Activated B cell treated with CpG ODN at 0.5 μM for 24 hours (primary cell): ENCODE data around the gene MED26. TPM values are rescaled to one million over a fixed set of nuclear protein-coding genes. Genes with fewer than 3 reads are reported as not detected.

Experiments
- ATAC-seq: fragments of 200-7000 bp; cut with Tn5 transposase; one replicate; pipeline ENCODE4 v1.10.0; 2021; ENCODE audit warnings: low read depth, mild to moderate bottlenecking, moderate library complexity
- CTCF ChIA-PET: fragments of 350-600 bp; sonication (Branson Sonifier 250); formaldehyde crosslinking; loops from one replicate; lab custom pipeline; 2021; ENCODE audit warnings: antibody characterized with exemption; lab: Charles Lee
- POLR2A ChIA-PET: fragments of 350-600 bp; sonication (Branson Sonifier 250); formaldehyde crosslinking; loops from one replicate; lab custom pipeline; 2021; ENCODE audit warnings: antibody characterized with exemption; lab: Charles Lee
- DNase-seq: peaks from one replicate; pipeline ENCODE4 v3.0.0; 2022
- H3K27ac Mint-ChIP-seq: one replicate; pipeline ENCODE4 v1.8.0; 2020; ENCODE audit warnings: mixed read lengths
- H3K27me3 Mint-ChIP-seq: one replicate; pipeline ENCODE4 v1.8.0; 2021; ENCODE audit warnings: mixed read lengths
- H3K36me3 Mint-ChIP-seq: one replicate; pipeline ENCODE4 v1.8.0; 2021; ENCODE audit warnings: low read depth, mixed read lengths
- H3K4me1 Mint-ChIP-seq: one replicate; pipeline ENCODE4 v1.8.0; 2021; ENCODE audit warnings: mixed read lengths
- H3K4me3 Mint-ChIP-seq: one replicate; pipeline ENCODE4 v1.8.0; 2020; ENCODE audit warnings: mild to moderate bottlenecking, mixed read lengths
- H3K9me3 Mint-ChIP-seq: one replicate; pipeline ENCODE4 v1.8.0; 2020; ENCODE audit warnings: mixed read lengths
- CTCF ChIP-seq: fragments of 200-600 bp; IDR thresholded peaks from one replicate; pipeline ENCODE4 v1.8.0; 2022; ENCODE audit warnings: antibody characterized with exemption, mild to moderate bottlenecking
- intact Hi-C: fragments of 100-400 bp; cut with micrococcal nuclease; formaldehyde crosslinking; loops from one replicate; pipeline ENCODE4 v1.15.1; 2024
- total RNA-seq: library from RNA; stranded (reverse); gene quantifications from 2 replicates; pipeline ENCODE4 v1.2.3, GENCODE V29; 2022

MED26 gene
- total RNA-seq, 1 donor from 2014 or later: 32.0 TPM

- ATAC-seq (no peak), DNase-seq (no peak)
- ChIA-PET CTCF (no interaction called here), POLR2A (interaction anchor here (0.6 to 2.3 kb wide), 2 partner anchors 9 to 114 kb away, joined by 9 read pairs; no protein-coding TSS in a partner anchor)
- Mint-ChIP-seq H3K9me3 (no peaks in the 10 kb centered on the region), H3K36me3 (peaks cover 54% of the 10 kb centered on the region), H3K4me3 (no peak overlapping the region), H3K27me3 (no peaks in the 10 kb centered on the region), H3K27ac (peak overlapping the region; percentile 99), H3K4me1 (peaks cover 66% of the 10 kb centered on the region)
- intact Hi-C loops: no loop called here
- no peak for TF ChIP-seq CTCF
These were observed 48.6 kb downstream of the MED26 start for GRCh38 chr19:16579381-16579780.

- Mint-ChIP-seq H3K27me3 (no peaks in the 10 kb centered on the region), H3K4me3 (no peak overlapping the region), H3K27ac (no peak overlapping the region), H3K36me3 (peaks cover 63% of the 10 kb centered on the region), H3K9me3 (no peaks in the 10 kb centered on the region), H3K4me1 (peaks cover 66% of the 10 kb centered on the region)
- DNase-seq (no peak), ATAC-seq (no peak)
- intact Hi-C loops: no loop called here
- ChIA-PET POLR2A (interaction anchor here (1.2 to 7.3 kb wide), 2 partner anchors 8 to 50 kb away, joined by 8 to 190 read pairs; no protein-coding TSS in a partner anchor), CTCF (no interaction called here)
- no peak for TF ChIP-seq CTCF
These were observed 50.4 kb downstream of the MED26 start for GRCh38 chr19:16577531-16577985.

GRCh38 chr19:16576690-16577530 is 51.1 kb downstream of the MED26 start:
- ATAC-seq (no peak), DNase-seq (no peak)
- ChIA-PET CTCF (no interaction called here), POLR2A (interaction anchor here (1.2 to 7.3 kb wide), 2 partner anchors 9 to 50 kb away, joined by 8 to 190 read pairs; no protein-coding TSS in a partner anchor)
- Mint-ChIP-seq H3K4me3 (no peak overlapping the region), H3K27me3 (no peaks in the 10 kb centered on the region), H3K36me3 (peaks cover 65% of the 10 kb centered on the region), H3K9me3 (no peaks in the 10 kb centered on the region), H3K4me1 (peaks cover 62% of the 10 kb centered on the region), H3K27ac (no peak overlapping the region)
- intact Hi-C loops: no loop called here
- no peak for TF ChIP-seq CTCF

GRCh38 chr19:16575861-16576689 is 51.9 kb downstream of the MED26 start:
- H3K27me3 Mint-ChIP-seq: no peaks in the 10 kb centered on the region
- H3K36me3 Mint-ChIP-seq: peaks cover 63% of the 10 kb centered on the region
- CTCF ChIA-PET: no interaction called here
- POLR2A ChIA-PET: interaction anchor here (0.6 to 7.3 kb wide), 2 partner anchors 10 to 126 kb away, joined by 5 to 190 read pairs; no protein-coding TSS in a partner anchor
- no peak for TF ChIP-seq CTCF
- no peak overlapping the region for H3K4me3 Mint-ChIP-seq
- intact Hi-C loops: no loop called here
- H3K9me3 Mint-ChIP-seq: no peaks in the 10 kb centered on the region
- no peak for DNase-seq
- no peak for ATAC-seq
- H3K4me1 Mint-ChIP-seq: peaks cover 60% of the 10 kb centered on the region
- peak overlapping the region; percentile 35 for H3K27ac Mint-ChIP-seq
